ENCODE data around the gene TMCC3. TPM values are rescaled to one million over a fixed set of nuclear protein-coding genes. Genes with fewer than 3 reads are reported as not detected.

TMCC3 gene
- total RNA-seq, 1 experiment from 2014 or later = 2.9 TPM

DNA sequence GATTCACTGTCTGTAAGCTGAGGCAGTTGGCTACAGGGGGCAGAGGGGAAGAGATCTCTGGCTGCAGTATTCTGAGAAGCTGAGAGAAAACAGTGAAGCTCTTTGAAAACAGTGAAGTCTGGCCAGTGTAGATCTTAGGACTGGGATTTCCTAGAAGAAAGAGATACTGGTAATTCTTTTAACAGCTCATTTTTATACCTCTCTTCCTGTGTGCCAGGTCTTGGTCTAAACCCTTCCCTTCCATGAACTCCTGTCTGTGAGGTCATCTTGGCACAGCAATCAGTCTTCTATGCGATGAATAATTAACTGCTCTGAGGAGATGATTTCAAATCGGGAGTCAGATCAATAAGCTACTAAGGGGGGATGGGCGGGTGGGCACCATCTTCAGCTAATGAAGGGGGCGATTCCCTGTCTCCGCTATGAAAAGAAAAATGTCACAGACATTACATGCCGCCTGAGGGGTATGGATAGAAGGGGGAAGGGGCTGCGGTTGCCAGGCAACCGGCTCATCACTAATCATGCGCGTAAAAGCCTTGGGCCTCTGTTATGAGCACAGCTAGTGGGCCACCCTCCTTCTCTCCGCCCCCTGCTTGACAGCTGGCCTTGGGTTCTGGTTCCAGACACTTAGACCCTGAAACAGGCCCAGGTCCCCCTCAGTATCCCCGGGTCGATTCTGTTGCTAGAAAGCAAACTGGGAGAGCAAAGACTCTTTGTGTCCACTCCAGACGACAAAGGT is 115.4 kb downstream of the TMCC3 start:
- DNase-seq (ENCODE audit: low spot score) = no peak

DNA sequence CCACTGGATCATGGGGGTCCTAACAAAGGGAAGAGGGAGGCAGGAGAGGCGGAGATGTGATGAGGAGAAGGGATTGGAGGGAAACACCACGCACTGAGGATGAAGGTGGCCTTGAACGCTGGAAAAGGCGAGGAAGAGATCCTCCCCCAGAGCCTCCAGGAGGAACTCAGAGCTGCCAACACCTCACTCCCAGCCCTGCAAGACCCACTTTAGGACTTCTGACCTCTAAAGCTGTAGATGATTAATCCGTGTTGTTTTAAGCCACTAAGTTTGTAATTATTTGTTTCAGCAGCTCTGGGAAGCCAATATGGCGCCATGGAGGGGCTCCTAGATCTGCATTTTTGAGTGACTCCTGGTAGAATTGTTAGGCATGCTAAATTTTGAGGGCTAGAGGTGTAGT is 116.1 kb downstream of the TMCC3 start:
- DNase-seq (ENCODE audit: low spot score) = no peak

DNA sequence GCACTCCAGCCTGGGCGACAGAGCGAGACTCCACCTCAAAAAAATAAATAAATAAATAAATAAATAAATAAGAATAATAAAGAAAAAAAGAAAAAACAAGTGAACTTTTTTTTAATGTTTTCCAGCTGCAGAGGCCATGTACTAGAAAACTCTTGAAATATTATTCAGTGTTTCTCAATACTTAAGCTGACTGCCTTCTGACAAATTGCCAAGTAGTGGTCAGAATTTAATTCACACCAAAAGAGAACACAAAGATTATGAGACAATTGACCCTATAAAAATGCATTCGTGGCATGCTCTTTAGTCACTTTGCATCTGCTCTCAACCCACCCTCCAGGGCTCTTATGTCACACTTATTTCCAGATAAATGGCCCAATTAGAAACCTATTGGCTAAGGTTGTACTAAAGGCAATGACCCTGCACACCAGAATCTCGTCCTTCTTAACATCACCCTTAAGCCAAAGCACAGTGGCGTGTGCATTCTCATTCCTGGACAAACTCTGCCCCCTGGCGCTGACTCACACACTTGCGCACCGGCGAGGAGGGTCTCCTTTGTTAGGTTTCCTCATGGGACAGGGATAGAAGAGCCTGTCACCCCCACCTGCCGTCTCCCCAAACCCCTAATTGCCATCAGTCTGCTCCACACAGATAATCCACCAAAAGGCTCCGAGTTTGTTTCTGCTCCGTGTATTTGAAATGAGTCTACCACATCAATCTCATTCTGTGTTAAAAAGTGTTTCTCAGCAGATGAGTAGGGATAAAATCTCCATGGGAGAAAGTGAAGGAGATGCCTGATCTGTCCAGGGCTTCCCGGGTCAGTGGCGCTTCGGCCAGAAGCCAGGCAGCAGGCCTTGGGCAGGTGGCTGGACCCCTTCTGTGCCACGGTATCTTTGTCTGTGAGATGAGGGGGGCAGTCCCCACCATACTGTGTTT is 117.6 kb downstream of the TMCC3 start:
- peak; percentile 86 for DNase-seq (ENCODE audit: low spot score)

DNA sequence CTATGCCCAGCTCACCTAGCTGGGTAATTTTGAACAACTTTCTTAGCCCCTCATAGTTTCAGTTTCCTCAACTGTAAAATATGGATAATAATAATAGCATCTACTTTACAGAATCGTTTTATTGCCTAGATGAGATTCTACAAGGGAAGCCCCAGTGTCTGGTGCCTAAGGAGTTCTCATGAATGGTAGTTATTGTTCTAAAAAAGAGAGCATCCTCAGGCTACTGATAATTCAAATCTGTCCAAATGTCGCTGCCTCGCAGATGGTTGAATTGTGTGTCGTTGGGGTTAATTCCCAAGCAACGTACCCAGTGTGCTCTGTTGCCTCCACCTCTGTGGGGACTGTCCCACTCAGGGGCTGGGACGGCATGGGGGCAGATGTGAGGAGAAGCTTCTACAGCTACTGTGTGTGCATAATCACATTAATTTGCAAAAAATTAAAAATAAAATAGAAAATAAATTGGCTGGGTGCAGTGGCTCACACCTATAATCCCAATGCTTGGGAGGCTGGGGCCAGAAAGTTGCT is 119.1 kb downstream of the TMCC3 start:
- DNase-seq (ENCODE audit: low spot score) = no peak

DNA sequence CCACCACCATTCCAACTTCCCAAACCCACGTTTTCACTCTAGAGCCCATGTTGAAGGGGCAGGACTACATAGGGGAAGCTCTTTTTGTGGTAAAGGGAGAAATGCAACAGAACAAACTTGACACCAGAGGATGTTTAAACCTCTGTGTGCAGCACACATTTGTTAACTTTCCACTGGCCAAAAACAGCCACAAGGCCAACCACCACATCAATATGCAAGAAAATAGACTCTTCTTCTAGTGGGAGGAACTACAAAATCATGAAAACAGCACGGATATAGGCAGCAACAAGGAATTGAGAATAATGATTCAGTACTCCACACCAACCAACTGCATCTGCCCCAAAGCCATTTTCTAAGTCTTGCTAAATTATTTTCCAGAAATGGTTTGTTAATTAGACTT is 124.4 kb downstream of the TMCC3 start:
- DNase-seq (ENCODE audit: low spot score) = no peak

Small RNA genes lying within 50 kb of the gene (small RNA-seq; reads per million reads assigned to genes)
- not detected for gene LSM3P2
- gene MIR5700 = not detected

Other genes starting within 250 kb of the TMCC3 start
- gene CEP83, start 190.7 kb downstream of the TMCC3 start, total RNA-seq (2014; rRNA removed; shearing (Covaris generic)) = 17.7 and 20.0 TPM in 2 replicates

All from HT-29 (cell line).